SH-SY5Y (cell line): ENCODE results near the gene SLC38A11.

Source experiments
- GATA2 ChIP-seq: IDR thresholded peaks from 2 replicates; pipeline ENCODE4 v1.6.1; 2011; ENCODE audit warnings: mild to moderate bottlenecking, low read depth, low read length
- GATA3 ChIP-seq: IDR thresholded peaks from 2 replicates; pipeline ENCODE4 v1.6.1; 2011; ENCODE audit warnings: low read depth, mild to moderate bottlenecking, low read length, moderate library complexity

GRCh38 chr2:164871404-164871803, 83.9 kb downstream of the SLC38A11 start:
- TF ChIP-seq GATA3 (no peak), GATA2 (no peak)
